ENCODE data around the gene CMTM7.

DNA sequence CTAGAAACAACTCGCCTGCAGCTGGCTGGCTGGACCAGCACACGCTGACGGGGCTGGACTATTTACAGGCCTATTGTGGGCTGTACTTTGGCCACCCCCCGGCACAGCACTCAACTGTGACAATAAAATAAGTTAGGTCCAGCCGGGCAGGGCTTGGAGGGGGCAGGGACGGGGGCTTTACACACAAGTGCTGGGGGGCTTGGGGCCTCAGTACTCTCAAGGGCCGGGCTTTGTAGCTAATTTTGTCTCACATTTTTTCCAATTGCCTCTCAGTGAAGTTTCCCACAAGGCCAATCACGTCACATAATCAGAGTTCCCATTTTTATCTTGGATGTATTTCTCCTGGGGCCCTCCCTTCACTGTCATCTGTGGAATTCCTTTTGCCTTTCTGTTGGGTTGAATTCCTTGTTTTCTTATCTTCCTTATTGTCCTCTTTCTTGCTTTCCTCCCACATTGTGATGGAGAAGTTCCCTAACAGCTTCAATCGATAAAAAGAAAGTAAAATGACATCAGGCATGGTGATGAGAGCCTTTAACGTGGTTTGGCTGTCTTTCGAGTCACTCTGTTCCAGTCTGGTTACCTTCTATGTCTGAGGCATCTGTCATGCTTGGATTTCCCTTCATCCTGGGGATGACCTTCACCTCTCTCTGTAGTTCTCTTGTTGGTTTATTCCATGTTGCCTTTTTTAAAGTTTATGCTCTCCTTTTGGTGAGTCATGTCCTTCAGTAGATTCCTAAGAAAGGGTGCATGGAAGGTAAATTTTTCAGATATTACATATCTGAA lies 44.1 kb upstream of the CMTM7 start:
- TF ChIP-seq POLR2A (IDR thresholded peaks at IDR 0.05; ENCODE audit: extremely low read depth, insufficient read length) = no peak
- no peak for TF ChIP-seq CTCF (IDR thresholded peaks at IDR 0.05; ENCODE audit: low read depth, low read length)
